Adrenal gland (tissue), 5 donors: ENCODE results near the gene AP2S1.

Experiments
- POLR2A ChIP-seq, 2 donors: fragments of 450-650 bp; IDR thresholded peaks; one replicate each; pipeline ENCODE4 v1.6.1; 2017; ENCODE audit warnings: antibody characterized with exemption in 2 of 2, mild to moderate bottlenecking in 2 of 2, moderate library complexity in 1 of 2
- TF ChIP-seq, protein P1 (sequence below), 6 experiments: fragments of 450-650 bp in 4 of 6; fragments of 200-600 bp in 2 of 6; sonication (generic) in 1 of 6; IDR thresholded peaks; 1 replicate in 5 of 6; 2 replicates in 1 of 6; pipeline versions ENCODE4 v1.5.1 to v1.8.0; 2016 to 2021; ENCODE audit warnings: antibody characterized with exemption in 6 of 6, mild to moderate bottlenecking in 2 of 6, moderate library complexity in 1 of 6
- donor health status: DM: no; HTN: no; CAD: no.

DNA sequence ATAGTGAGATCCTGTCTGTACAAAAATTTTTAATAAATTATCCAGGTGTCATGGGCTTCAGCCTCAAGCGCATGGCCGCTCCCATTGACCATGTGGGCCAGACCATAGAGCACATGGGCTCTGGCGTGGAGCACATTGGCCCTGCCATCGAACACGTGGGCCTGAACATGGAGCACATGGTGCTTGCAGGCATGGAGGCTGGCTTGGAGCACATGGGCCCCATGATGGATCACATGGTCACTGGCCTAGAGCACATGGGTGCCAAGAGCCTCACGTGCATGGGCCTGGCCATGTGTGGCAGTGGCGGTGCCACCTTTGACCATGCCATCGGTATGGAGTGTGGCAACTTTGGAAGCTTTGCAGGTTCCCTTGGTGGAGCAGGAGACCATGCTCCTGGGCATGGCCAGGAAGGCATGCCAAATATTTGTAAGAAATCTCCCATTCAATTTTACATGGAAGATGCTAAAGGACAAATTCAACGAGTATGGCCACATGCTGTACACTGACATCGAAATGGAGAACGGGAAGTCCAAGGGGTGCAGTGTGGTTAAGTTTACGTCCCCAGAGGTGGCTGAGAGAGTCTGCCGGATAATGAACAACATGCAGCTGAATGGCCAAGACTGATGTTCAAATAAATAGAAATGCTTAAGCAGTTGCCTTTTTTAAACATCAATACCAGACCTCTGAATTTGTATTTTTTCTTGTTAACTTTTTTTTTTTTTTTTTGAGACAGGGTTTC lies 40.9 kb downstream of the AP2S1 start:
- TF ChIP-seq, protein P1, sequence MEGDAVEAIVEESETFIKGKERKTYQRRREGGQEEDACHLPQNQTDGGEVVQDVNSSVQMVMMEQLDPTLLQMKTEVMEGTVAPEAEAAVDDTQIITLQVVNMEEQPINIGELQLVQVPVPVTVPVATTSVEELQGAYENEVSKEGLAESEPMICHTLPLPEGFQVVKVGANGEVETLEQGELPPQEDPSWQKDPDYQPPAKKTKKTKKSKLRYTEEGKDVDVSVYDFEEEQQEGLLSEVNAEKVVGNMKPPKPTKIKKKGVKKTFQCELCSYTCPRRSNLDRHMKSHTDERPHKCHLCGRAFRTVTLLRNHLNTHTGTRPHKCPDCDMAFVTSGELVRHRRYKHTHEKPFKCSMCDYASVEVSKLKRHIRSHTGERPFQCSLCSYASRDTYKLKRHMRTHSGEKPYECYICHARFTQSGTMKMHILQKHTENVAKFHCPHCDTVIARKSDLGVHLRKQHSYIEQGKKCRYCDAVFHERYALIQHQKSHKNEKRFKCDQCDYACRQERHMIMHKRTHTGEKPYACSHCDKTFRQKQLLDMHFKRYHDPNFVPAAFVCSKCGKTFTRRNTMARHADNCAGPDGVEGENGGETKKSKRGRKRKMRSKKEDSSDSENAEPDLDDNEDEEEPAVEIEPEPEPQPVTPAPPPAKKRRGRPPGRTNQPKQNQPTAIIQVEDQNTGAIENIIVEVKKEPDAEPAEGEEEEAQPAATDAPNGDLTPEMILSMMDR (IDR thresholded peaks at IDR 0.05) = no peak
- TF ChIP-seq POLR2A (IDR thresholded peaks at IDR 0.05) = no peak
